SH-SY5Y (cell line): ENCODE data around the gene RHBDL1.

Experiments used
- GATA2 ChIP-seq: IDR thresholded peaks from 2 replicates; pipeline ENCODE4 v1.6.1; 2011; ENCODE audit warnings: mild to moderate bottlenecking, low read depth, low read length
- GATA3 ChIP-seq: IDR thresholded peaks from 2 replicates; pipeline ENCODE4 v1.6.1; 2011; ENCODE audit warnings: low read depth, mild to moderate bottlenecking, low read length, moderate library complexity

- no peak for TF ChIP-seq GATA3
- no peak for TF ChIP-seq GATA2
These were observed 30.9 kb upstream of the RHBDL1 start for GRCh38 chr16:644556-644955.
